IPS-NIHi7 (cell line): ENCODE results near the gene ARMH1.
"Not testable (repeated sequence)": the region's sequence is repeated elsewhere in the genome, so short reads cannot be mapped to it uniquely, and the experiment has no call there.

Source experiments
- DNase-seq: peaks from one replicate; pipeline ENCODE4 v3.0.0; 2012; ENCODE audit warnings: mixed read lengths; ENCODE audit errors: extremely low spot score

ARMH1 gene

DNA sequence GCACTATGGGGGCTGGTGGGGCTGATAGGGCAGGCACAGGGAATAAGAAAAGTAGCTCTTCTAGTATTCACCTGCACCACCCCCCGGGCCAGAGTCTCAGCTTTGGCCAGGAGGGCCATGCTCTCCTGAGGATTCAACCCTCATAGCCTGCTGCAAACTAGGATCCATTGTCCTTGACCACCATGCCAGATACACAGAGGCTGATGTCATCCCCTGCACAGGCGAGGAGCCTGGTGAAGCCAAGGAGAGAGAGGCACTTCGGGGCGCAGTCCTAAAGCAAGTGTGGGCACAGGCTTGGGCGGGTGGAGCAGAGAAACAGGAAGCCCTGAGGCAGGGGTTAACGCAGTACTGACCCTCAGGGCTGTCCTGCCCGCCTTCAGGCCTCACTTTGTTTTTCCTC is 29.7 kb upstream of the ARMH1 start:
- no peak for DNase-seq

DNA sequence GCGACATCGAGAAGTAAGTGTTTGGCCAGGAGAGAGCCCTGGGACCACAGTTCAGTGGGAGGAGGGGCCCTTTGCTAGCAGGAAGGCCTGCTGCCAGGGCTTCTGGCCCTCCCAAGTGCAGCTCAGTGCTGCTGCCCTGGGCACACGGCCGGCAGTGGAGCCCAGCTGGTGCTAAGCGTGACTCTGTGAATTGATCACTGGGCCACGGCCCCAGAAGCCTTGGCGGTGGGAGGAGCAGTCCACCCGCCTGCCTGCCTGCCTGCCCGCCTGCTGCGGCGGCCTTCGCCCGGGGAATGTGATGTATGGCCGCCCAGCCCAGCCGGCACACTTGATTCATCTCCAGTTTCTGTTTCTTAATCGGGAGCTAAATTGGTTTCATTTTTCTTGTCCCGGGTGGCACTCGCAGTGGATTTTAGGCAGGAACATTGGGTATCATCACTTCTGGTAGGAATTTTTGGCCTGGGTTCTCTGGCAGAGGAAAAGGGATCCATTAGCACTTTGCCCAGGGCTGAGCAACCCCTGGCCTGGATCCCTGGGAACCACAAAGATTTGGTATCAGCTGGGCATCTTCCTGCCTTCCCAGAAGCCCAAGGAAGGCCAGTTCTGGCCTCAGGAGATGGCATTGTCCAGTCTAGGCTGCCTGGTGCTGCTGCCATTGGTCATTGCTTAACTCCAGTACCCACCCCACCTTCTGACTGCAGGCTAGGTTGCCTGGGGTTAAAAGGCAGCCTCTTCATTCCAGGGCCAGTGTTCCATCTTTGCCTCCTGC is 28.9 kb upstream of the ARMH1 start:
- DNase-seq: no peak

- DNase-seq: no peak
These were observed 28.0 kb upstream of the ARMH1 start for GRCh38 chr1:44646261-44647110.

DNA sequence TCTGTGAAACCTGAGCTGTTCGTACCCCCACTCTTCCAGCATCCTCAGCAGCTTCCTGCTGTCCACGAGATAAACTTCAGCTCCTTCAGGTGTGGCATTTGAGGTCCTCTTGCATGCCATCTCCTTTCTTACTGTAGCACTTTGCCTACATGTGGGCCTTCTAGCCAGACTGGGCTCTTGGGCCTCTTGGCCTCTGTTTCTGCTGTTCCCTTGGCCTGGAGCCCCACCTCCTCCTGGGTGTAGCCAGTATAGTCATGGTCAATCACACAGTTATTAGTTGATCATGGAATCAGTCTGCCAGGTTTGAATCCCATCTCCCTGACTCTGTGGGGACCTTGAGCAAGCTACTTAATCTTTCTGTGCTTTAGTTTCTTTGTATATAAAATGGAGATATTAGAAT is 26.6 kb upstream of the ARMH1 start:
- no peak for DNase-seq

DNA sequence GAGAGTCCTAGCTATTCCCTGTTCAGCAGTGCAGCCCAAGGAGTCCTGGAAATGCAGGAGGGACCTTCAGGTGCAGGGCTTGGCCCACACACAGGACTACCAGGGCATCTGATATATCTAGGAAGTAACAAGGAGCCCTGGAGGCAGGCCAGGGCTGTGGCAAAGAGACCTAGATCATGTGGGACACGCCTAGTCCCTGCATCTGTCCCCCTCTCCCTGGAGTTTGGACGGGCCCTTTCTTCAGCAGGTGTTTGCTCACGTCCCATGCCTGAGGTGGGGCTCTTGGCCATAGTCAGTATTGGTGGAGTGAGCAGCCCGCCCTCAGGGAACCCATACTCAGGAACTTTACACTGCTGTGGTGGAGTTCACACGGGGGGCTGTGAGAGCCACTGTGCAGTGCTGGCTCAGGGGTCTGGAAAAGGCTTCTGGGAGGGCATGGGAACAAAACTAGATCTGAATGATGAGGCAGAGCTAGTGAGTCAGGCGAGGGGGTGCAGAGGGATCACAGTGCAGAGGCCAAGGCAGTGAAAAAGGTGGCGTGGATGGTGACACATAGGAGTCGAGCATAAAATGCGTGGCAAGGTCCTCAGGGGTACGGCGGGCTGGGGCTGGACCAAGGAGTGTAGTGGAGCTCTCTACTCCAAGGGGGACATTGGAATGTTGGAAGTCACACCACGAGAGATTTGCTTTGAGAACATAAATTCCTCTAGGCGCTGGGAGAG is 25.8 kb upstream of the ARMH1 start:
- no peak for DNase-seq

- no peak for DNase-seq
These were observed 24.7 kb upstream of the ARMH1 start for GRCh38 chr1:44649788-44650158.

- peak; percentile 54 for DNase-seq
These were observed 24.2 kb upstream of the ARMH1 start for GRCh38 chr1:44650159-44650831.

DNA sequence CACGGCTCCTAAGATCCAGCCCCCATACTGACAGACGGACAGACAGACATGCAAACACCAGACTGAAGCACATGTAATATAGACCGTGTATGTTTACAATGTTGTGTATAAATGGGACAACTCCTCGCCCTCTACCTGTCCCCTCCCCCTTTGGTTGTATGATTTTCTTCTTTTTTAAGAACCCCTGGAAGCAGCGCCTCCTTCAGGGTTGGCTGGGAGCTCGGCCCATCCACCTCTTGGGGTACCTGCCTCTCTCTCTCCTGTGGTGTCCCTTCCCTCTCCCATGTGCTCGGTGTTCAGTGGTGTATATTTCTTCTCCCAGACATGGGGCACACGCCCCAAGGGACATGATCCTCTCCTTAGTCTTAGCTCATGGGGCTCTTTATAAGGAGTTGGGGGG is 23.4 kb upstream of the ARMH1 start:
- DNase-seq: no peak

DNA sequence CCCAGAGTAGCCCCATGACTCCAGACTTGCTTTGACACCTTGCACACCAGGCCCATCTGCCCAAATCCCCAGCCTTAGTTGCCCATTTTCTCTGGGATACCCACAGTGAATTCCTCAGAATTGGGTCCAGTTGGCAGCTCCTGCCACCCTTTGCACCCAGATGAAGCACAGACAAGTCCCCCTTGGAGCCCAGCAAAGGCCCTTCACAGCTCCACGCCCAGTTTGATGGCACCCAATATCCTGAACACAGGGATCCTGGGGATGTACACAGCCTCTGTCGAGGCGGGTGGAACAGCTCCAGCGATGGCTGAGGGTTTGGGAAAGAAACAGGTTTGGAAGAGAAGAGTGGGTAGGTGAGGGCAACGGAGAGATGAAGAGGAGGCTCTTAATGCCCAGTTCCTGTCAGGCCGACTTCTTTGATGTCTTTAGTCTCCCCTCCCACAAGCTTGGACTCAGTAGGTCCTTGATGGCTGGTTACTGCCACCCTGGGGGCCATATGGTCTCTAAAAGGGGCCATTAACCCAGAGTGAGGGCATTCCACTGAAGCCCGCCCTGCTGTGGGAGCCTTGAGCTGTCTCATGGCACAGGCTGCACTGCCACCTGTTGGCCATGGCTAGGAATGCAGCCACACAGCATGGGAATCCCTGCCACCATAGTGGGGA is 21.9 kb upstream of the ARMH1 start:
- peak; percentile 92 for DNase-seq

DNA sequence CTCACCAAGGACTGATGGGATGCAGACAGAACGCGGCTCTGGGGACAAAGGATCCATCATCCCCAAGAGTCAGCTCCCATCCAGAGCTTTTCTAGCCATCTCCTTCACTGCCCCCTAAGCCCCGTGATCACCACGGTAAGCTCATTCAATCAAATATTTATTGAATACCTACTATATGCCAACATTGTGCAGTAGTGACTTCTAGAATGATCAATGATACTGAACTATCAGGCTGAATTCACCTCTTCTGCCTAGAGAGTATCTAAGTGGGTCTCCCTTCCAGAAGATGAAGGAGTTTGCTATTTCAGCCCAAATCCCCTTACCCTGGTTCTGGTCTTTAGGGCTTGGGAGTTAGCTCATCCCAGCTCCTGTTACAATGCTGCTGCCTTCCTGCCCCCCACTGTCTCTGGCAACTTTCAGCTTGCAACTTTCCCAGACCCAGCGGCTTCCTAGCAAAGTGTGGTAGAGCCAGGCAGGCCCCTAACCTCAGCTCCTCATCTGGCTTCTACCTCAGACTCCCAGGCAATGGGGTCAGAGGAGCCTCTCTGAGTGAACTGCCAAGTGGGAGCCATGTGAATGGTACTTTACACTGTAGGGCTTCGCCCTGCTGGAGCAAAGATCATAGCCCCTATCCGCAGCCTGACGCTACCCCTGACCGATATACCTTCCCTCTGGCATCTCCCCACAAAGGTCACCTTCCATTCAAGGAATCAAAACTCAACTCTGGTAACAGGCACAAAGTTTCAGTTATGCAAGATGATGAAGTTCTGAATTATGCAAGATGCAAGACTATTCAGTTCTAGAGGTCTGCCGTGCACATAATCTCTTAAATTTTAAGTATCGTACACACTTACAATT is 21.2 kb upstream of the ARMH1 start:
- no peak for DNase-seq

- no peak for DNase-seq
These were observed 19.8 kb upstream of the ARMH1 start for GRCh38 chr1:44654621-44655187.

DNA sequence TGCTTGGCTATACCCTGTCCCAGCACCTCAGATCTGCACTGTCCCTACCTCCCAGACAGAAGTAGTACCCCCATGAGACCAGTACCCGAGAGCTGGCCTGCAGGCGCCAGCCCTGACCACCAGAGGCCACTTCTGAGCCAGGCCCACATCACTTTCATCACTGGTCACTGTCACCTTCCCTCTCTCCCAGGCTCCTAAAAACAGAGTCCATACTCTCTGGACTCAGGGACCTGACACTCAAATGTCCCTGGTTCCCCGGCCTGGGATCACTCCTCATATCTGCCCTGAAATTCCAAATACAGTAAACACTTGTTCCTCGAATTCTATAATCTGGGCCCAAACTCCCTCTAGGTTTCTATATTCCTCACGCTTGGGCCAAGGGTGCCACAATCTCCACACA is 18.9 kb upstream of the ARMH1 start:
- DNase-seq: peak; percentile 66

DNA sequence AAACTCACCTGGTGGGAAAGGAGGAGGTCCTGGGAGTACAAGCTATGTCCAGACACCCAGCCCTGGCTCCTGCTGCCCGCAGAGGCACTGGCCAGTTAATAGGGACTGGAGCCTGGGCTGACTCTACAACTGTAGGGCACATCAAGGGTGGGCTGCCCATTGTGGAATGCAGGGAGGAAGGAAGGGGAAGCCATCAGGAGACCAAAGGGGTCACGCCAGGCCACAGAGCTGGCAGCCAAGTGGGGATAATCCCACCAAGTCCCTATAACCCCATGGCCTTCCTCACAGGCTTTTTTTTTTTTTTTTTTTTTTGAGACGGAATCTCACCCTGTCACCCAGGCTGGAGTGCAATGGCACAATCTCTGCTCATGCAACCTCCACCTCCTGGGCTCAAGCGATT is 14.9 kb upstream of the ARMH1 start:
- DNase-seq: no peak

DNA sequence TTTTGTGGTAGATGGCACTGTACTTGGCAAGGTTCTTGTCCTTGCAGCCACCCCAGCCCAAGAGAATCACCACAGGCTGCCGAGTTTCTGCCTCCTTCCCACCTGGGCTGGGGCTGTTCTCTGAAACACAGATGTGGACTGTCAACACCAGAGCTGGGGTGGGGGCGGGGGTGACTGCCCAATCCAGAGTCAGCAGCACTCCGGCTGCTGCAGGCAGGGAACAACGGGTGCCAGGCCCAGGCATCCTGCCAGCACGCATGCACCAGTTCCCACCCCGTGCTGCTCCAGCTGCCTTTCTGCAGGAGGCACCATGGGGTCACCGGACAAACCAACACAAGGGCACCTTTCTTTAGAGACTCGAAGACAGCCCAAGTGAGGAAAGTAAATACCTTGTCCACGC is 14.3 kb upstream of the ARMH1 start:
- DNase-seq: no peak

DNA sequence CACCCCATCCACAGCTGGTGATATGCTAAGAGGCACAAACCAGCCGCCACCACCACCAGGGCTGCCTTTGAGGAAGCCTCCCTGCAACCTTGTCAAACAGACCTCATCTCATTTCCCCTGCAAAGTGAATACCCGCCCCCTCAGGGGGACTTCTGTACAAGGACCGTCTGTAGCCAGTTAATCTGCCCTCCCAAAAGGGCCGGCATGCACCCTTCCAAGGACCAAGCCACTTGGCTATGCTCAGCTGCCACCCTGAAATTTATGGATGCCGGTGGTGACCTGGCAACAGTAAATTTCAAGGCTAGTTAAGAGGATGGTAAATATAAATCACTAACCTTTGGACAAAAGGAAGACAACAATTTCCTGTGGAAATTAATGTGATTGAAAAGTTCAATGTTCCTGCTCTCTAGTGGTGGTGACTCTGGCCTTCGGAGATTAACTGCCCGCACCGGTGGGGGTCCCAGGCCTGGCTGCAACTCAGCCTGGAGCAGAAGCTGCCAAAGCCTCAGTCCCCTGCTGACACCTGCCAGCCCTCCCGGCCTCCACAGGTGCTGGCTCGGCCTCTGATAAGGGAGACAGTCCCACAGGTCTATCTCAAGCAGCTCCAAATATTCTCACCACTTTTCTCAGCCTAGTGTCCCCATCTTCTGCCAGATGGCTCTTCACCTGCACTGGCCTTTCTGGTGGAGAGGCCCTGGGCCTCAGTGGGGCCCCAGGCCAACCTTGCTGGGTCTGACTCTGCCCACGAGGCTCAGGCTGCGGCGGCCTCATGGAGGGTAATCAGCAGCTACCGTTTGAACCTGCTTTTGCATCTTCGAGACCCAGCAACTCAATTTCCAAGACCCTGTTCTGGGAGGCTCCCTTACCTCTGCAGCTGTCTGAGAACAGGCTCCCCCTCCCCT is 12.5 kb upstream of the ARMH1 start:
- no peak for DNase-seq

- no peak for DNase-seq
These were observed 11.9 kb upstream of the ARMH1 start for GRCh38 chr1:44662683-44663030.

GRCh38 chr1:44663417-44663816 is 11.1 kb upstream of the ARMH1 start:
- DNase-seq: no peak

DNA sequence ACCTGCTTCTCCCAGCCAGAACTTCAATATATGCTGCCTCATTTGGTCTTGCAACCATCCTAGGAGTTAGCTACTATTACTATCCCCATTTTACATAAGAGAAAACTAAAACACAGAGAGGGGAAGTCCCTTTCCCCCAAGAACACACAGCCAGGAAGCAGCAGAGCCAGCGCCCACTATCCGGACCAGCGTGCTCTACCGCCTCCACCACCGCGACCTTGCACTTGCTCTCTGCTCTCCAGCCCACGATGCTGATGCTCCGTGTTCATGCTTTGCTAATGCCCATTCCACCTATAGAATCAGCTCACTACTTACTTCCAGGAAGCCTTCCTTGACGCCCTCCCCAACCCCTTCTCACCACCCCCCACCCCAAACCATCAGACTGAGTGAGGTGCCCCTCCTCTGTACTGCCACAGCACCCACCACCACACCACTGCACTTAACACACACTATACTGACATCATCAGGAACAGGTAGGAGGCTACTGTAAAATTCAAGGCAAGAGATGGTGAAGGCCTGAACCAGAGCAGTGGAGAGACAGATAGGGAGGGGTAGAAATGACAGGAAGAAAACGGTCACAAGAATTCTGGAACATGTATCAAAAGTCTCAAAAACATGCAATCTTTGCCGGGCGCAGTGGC is 9.7 kb upstream of the ARMH1 start:
- no peak for DNase-seq

- DNase-seq: not testable (repeated sequence)
These were observed 7.8 kb upstream of the ARMH1 start for GRCh38 chr1:44666719-44667118.
